HG03521 (cell line): ENCODE data around the gene TRO.

ENCODE experiments used
- ATAC-seq: cut with Tn5 transposase; IDR thresholded peaks from one replicate; pipeline ENCODE4 v1.9.1; 2021; ENCODE audit warnings: mild to moderate bottlenecking, moderate library complexity; ENCODE audit not compliant: unreplicated experiment

Gene TRO

DNA sequence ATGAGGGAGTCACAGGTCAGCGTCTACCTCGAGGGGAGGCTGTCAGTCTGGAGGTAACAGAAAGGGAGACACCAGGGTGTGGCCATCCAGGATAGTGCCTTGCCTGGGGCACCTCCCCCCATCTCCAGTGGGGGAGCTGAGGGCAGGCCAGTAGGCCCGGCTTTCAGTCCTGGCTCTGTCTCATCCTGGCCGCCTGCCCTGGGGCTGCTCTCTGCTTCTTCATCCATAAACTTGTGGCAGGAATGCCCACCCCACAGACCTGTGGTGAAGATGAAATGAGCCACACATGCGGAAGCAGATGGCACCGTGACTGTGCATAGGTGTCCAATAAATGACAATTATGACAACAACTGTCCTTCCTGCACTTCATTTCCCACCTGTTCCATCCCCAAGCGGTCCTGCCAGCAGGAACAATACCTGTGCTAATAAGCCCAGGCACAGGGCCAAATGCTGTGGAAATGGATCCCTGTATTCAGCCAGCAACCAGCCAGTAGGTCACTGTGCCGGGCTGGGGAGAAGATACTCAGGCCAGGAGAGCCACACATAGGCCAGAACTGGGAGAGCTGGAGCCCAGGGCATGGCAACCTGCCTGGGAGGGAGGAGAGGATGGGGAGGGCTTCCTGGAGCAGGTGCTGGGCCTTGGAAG lies 30.2 kb downstream of the TRO start:
- ATAC-seq, result no peak

DNA sequence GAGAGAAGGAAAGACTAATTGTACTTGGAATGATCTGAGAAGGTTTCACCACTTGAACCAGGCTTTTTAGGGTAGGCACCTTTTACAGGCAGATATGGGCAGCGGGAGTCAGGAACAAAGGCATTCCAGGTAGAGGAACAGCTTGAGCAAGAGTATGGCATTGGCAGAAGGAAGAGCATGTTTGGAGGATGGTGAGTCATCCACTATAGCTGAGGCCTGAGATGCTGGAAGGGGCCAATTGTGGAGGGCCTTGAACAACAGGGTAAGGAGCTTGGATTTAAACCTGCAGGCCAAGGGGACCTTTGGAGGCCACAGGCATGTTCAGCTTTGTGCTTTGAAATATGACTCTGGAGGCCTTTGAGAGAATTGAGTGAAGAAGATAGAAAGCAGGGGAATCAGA lies 41.1 kb downstream of the TRO start:
- ATAC-seq, result no peak

DNA sequence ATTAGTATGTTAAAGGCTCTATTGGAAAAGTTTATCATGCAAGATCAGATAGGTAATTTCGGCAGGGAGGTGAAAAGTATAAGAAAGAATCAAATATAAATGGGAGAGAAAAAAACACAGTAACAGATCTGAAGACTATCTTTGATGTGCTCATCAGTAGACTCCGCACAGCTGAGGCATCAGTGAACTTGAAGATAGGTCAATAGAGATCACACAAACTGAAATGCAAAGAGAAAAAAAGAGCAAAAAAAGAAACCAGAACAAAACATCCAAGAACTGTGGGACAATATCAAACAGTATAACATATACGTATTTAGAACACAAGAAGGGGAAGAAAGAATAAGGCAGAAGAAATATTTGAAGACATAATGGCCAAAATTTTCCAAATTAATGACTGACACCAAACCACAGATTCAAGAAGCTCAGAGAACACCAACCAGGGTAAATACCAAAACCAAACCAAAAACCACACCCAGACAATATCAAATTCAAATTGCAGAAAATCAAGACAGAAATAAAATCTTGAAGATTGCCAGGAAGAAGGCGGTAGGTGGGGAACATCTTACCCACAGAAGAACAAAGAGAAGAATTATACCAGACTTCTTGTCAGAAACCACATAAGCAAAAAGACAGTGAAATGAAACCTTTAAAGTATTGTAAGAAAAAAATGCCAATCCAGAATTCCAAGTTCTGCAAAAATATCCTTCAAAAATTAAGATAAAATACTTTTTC lies 44.3 kb downstream of the TRO start:
- no peak for ATAC-seq

DNA sequence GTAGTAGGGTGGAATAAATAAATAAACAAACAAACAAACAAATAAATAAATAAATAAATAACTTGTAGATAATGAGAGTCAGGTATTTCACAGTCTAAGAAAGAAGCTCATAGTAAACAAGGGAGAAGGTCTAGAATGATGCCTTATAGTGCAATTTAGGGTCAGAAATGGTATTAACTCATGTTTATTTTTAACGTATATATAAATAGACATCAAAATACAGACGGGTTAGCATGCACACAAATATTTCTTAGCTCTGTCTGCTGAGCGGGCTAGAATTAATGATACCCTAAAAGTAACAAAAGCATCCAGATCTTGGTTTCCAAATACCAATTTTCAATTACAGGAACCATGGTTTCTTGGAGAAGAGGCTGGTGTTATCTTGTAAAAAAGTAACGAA lies 56.8 kb downstream of the TRO start:
- no peak for ATAC-seq

DNA sequence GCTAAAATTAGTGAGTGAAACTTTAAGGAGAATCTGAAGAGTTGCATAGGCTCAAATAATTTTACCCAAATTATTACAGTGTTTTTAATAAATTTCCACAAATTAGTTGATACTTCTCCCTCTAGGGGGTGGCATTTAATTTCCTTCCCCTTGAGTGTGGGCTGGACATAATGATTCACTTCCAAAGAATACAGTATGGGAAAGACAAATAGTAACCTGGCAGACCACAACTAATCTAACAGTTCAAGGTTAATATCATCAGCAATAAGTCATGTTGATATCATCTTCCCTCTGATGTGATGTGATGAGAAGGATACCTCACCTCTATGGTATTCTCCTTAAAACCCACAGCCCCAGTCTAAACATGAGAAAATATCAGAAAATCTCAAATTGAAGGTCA lies 57.8 kb downstream of the TRO start:
- no peak for ATAC-seq

DNA sequence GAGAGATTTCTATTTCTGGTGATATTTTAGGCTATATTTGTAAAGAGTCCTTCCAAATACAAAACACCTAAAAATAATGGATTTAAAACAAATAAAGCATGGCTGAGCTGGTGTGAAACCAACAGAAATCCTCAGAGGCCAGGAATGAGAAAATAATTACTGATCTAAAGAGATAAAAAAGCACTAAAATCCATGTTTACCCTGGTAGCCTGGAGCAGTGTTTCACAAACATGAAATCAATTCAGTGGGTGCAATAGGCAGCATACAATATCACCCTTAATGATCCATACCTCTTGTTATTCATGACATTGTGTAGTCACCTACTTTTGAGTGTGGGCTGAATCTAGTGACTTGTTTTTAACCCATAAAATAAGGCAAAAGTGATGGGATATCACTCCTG lies 58.8 kb downstream of the TRO start:
- no peak for ATAC-seq

DNA sequence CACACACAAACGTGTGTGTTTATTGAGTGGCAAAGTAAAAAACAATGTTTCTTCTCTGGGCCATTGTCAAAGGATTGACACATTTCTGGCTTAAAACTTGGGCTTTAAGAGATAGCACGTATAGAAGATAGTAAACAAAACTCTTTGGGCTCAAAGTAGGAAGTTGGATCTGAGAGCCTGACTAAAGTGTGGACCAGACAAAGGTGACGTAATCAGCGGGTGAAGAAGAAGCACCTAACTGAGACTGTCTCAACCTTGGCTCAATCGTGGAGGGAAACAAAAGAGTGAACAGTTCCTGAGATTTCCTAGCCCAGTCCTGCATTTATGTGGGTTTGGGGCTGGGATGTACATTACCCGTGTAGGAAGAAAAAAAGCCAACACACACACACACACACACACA lies 59.7 kb downstream of the TRO start:
- no peak for ATAC-seq
